IPS-NIHi7 (cell line): ENCODE results near the gene FAM180A.

Experiments used
- DNase-seq: peaks from one replicate; pipeline ENCODE4 v3.0.0; 2012; ENCODE audit warnings: mixed read lengths; ENCODE audit errors: extremely low spot score

Gene FAM180A

GRCh38 chr7:135771961-135772638 lies 23.5 kb upstream of the FAM180A start:
- DNase-seq: no peak

GRCh38 chr7:135771051-135771450 lies 22.4 kb upstream of the FAM180A start:
- DNase-seq: no peak

GRCh38 chr7:135770139-135770710 lies 21.6 kb upstream of the FAM180A start:
- DNase-seq: no peak

GRCh38 chr7:135769005-135769802 lies 20.6 kb upstream of the FAM180A start:
- DNase-seq: no peak

- no peak for DNase-seq
These were observed 19.9 kb upstream of the FAM180A start for GRCh38 chr7:135768467-135768866.

DNA sequence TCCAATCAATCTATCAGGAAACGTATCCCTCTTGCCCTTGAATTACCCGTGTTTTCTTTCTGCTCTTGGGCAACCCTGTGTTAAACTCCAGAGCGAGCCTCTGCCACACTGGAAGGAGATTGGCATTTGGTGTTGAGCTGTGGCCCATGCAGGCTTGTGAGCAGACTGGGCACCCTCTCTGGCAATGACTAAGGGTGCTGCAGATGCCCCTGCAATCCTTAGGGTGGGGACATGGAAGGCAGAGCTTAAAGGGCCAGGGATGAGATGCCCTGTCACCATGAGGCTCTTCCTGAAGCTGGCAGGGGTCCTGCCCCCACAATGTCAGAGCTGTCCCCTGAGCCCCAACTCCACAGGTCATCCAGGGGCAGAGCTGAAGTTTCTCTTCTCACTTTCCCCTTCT lies 19.5 kb upstream of the FAM180A start:
- DNase-seq: no peak

- DNase-seq: no peak
These were observed 14.6 kb upstream of the FAM180A start for GRCh38 chr7:135763261-135763660.

- DNase-seq: no peak
These were observed 13.3 kb upstream of the FAM180A start for GRCh38 chr7:135761751-135762488.

DNA sequence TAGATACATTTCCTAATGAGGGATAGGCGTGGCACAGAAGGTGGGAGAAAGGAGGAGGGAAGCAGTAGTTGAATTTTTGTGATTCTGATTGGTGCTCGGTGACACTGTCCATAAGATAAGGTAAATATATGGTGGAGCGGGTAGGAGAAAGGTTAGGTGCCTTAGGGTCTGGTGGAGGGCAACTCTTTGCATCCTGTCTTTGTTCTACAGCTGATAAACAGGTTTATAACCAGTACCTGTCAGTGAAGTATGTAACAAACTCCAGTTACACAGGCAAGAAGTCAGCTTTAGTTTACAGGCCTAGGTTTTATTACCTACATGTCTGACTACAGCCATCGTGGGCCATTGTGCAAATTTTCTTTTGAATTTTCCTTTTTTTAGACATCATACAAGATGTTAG lies 10.9 kb upstream of the FAM180A start:
- no peak for DNase-seq

DNA sequence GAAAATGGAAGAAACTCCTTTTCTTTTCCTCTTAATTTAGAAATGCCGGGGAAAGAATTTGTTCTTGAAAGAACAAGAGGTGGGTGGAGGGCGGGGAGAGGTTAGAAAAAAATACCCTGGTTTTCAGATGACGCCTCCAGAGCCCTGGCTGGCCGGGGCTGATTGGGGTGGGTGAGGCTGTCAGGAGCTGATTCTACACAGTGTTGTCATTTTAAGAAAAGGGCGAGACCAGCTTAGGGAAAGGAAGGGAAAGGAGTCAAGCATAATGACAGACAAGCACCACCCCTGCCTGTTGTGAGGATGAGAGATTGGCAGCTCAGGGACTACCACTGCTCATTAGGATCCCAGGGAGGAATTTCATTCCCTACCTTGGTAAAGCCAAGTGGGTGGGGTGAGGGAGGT lies 9.9 kb upstream of the FAM180A start:
- DNase-seq: peak; percentile 61

DNA sequence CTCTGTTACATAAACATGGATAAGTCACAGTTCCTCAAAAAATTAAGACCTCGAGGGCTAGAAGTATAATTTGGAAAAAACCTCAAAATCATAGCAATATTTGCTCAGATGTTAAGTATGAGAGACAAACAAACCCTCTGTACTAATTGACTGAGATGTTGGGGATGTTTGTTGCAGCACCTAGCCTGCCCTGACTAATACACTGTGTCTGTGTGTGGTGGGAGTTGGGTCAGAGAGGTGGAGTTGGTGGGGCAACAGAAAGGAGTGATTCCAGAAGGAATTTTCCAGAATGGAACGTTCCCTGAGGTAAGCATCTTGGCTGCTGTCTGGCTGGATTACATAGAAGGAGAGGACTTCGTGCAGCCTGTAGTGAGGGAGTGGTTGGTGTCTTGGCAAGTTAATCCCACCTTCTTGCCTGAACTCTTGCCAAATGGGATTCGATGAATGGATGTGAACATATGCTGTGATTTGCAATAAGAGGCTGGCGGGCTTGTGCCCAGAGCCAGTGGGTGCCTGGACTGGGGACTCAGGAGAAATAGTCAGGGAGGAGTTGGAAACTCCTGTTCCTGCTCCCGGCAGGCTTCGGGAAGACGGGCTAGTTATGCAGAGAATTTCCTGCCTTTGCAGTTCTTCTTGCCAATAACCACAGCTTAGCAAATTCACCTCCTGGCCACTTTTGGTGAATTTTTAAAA lies 9.3 kb upstream of the FAM180A start:
- no peak for DNase-seq

DNA sequence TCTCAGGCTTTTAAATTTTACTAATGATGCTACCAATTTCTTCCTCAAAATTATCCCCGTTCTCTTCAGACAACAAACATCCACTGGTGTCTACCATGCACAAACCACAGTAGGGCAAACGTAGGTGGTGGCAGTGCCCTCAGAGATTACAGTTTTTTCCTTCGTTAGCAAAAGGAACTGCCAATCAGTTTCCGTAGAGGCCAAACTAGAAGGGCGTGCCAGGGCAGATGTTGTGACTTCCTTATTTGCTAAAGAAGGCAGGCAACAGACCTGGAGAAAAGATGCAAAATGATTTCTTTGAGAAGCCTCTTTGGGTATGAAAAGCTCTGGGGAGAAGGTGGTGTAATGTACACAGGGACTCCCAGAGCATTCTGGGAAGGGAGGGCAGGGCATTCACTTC lies 7.6 kb upstream of the FAM180A start:
- DNase-seq: no peak

DNA sequence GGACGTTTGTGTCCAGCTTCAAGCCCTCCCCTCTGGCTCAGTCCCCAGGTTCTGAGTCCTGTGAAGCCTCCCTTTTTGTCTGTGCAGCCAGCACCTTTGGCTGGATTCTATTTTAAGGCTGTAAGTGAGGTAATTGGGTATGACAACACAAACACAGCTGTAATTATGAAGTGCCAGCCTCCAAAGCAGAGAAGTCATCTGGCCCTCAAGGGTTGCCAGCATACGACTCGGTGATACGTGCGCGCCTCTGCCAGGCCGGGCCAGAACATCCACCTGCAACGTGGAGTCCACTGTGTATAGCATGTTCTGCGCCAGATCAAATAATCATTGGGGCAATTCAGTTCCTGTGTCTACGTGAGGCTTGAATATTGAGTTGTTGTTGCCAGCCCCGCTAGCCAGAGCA lies 6.7 kb upstream of the FAM180A start:
- no peak for DNase-seq

GRCh38 chr7:135753616-135754413 lies 5.2 kb upstream of the FAM180A start:
- no peak for DNase-seq

GRCh38 chr7:135747366-135747765 lies 1.2 kb downstream of the FAM180A start:
- DNase-seq: no peak

GRCh38 chr7:135745703-135746312 lies 2.8 kb downstream of the FAM180A start:
- no peak for DNase-seq

DNA sequence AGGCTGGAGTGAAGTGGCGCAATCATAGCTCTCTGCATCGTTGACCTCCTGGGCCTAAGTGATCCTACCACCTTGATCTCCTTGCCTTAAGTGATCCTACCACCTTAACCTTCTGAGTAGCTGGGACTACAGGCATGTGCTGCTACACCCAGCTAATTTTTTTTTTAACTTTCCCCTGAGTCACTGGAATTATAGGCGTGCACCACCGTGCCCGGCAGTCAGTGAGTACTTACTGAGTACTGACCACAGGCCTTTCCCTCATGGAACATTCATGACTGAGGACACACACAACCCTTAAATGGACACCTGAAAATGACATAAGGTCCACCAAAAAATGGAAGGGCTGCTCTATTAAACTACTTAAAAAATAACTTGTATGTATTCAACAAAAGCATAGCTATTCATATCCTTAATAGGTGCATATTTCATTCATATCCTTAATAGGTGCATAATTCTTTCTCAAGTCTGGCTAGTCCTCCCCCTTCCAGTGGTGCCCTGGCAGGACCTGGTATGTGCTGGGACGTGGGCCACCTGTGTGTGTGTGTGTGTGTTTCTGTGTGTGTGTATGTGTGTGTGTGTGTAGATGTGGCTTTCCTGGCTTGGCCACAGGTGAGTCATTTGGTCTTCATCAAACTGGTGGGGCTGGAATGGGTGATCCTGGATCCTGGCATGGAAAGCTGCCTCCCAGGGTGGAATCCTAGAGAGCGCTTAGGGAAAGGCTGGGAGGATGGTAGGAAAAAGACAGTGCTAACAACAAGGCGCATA lies 3.5 kb downstream of the FAM180A start:
- DNase-seq: no peak

GRCh38 chr7:135743907-135744731 lies 4.5 kb downstream of the FAM180A start:
- DNase-seq: no peak

DNA sequence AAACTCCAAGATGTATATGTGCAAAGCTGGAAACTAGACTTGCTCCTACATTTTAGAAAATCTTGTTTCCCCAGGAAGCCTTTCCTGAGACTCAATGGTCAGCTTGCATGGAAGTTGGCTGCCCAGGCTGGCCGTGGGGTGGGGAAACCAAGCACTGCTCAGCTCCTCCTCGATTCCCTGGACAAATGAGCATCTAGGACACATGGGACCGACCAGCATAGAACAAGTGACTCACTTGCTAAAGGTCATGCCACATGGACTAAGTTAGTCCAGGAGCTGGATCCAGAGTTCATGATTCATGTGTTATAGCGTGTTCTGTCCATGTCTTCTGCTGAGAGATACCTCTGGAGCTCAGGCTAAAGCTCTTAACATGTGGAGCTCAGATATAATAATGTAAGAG lies 6.2 kb downstream of the FAM180A start:
- no peak for DNase-seq
